ENCODE data around the gene THSD7B. TPM values are rescaled to one million over a fixed set of nuclear protein-coding genes. Genes with fewer than 3 reads are reported as not detected.

THSD7B gene
- total and polyA plus RNA-seq, 2 experiments from 2014 or later = 0.86 to 3.8 TPM

GRCh38 chr2:137051778-137052398, 286.5 kb downstream of the THSD7B start:
- no peaks in the 10 kb centered on the region for H3K36me3 Mint-ChIP-seq (ENCODE audit: low read depth)
- no peaks in the 10 kb centered on the region for H3K79me2 ChIP-seq (replicated peaks; ENCODE audit: insufficient read depth)
- TF ChIP-seq CTCF (conservative IDR thresholded peaks at IDR 0.05; ENCODE audit: low read depth in 2 of 2) (no peak), EZH2phosphoT487 (IDR thresholded peaks at IDR 0.05; ENCODE audit: unreplicated experiment) (no peak), STAT1 (IDR thresholded peaks at IDR 0.05; ENCODE audit: unreplicated experiment) (no peak), ETS1 (IDR thresholded peaks at IDR 0.05) (no peak), CREB1 (CRISPR knock-in tag; IDR thresholded peaks at IDR 0.05; ENCODE audit: low read depth) (no peak), POLR2AphosphoS5 (IDR thresholded peaks at IDR 0.05; ENCODE audit: low read depth) (no peak), ZNF331 (CRISPR knock-in tag; IDR thresholded peaks at IDR 0.05; ENCODE audit: low read depth) (no peak), EZH2 (IDR thresholded peaks at IDR 0.05; ENCODE audit: low read depth, unreplicated experiment) (no peak), REST (IDR thresholded peaks at IDR 0.05; ENCODE audit: unreplicated experiment) (no peak), ZNF114 (CRISPR knock-in tag; IDR thresholded peaks at IDR 0.05) (no peak), ZNF462 (CRISPR knock-in tag; IDR thresholded peaks at IDR 0.05) (no peak), JUNB (IDR thresholded peaks at IDR 0.05; ENCODE audit: unreplicated experiment) (no peak), NANOG (IDR thresholded peaks at IDR 0.05; ENCODE audit: borderline replicate concordance) (no peak)
- no peak overlapping the region for H3K4me3 ChIP-seq
- H3K4me1 Mint-ChIP-seq = no peaks in the 10 kb centered on the region
- no peak overlapping the region for H3K4me2 ChIP-seq
- H3K36me3 ChIP-seq (ENCODE audit: insufficient read depth) = no peaks in the 10 kb centered on the region
- no peak overlapping the region for H2AFZ ChIP-seq
- ATAC-seq (no peak), DNase-seq (ENCODE audit: low spot score) (no peak)
- H4K20me1 ChIP-seq (replicated peaks; ENCODE audit: insufficient read depth) = no peaks in the 10 kb centered on the region
- no peaks in the 10 kb centered on the region for H3K4me1 ChIP-seq (ENCODE audit: insufficient read depth)
- H3K27ac Mint-ChIP-seq = no peak overlapping the region
- H3K27me3 Mint-ChIP-seq (ENCODE audit: insufficient read depth, low read depth, poor library complexity) = no peaks in the 10 kb centered on the region
- no peak overlapping the region for H3K27ac ChIP-seq (ENCODE audit: low read depth)
- no peaks in the 10 kb centered on the region for H3K9me3 Mint-ChIP-seq
- H3K9me2 ChIP-seq (ENCODE audit: insufficient read depth) = no peaks in the 10 kb centered on the region
- no peaks in the 10 kb centered on the region for H3F3A ChIP-seq (replicated peaks; ENCODE audit: low read depth)
- no peak overlapping the region for H3K4me3 Mint-ChIP-seq
- H3K27me3 ChIP-seq (ENCODE audit: insufficient read depth) = no peaks in the 10 kb centered on the region
